HG03571 (cell line): ENCODE results near the gene TPI1.
"Not testable (repeated sequence)": the region's sequence is repeated elsewhere in the genome, so short reads cannot be mapped to it uniquely, and the experiment has no call there.

Experiments
- ATAC-seq: cut with Tn5 transposase; IDR thresholded peaks from one replicate; pipeline ENCODE4 v1.9.1; 2021; ENCODE audit not compliant: unreplicated experiment

TPI1 gene

DNA sequence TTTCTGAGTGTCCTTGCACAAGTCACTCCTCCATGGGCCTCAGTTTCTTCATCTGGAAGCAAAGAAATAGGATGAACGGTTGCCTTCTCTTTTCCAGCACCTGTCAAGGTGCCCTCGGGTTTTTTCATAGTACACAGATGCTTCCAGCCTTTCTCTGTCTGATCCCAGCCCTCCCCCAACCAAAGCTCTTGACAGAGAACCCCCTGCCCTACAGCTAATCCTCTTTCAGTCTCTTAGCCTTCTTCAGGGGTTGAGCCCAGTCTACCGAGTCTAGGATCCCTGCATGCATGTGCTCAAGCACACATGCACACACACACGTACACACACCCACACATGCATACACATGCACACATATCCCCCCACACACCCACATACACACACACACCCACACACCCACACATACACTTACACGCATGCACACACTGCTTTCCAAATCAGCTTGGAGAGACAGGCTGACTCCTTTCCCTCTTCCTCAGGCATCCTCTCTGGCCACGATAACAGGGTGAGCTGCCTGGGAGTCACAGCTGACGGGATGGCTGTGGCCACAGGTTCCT, 20.9 kb upstream of the TPI1 start:
- no peak for ATAC-seq

DNA sequence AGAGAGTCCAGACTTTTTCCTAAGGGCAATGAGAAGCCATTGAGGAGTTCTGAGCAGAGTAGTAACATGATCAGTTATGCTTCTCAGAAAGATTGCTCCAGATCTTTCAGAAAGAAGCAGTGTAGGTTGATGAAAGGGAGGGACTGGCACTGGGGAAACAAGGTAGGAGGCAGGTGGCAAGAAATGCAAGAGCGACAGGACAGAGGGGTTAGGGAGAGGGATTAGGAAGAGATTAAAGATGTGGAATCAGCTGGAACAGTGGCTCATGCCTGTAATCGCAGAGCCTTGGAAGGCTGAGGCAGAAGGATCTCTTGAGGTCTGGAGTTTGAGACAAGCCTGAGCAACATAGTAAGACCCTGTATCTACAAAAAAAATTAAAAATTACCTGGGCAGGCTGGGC, 19.7 kb upstream of the TPI1 start:
- no peak for ATAC-seq

DNA sequence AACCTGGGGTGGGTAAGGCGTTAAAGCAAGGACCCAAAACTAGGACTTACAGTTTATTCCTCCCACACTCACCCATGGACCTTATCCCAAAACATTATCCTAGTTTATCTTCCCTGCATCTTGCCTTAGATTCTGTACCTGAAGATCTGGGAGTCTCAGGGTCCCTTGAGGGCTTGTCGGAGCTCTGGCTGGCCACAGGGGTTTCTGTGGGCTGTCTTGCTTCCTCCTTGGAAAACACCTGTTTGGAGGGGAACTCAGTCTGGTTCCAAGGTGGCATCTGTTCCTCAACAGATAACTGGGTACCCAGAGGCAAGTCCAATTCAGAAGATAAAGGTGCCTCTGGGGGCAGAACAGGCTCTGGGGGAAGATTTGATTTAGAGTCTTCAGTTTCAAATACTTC, 17.9 kb upstream of the TPI1 start:
- no peak for ATAC-seq

DNA sequence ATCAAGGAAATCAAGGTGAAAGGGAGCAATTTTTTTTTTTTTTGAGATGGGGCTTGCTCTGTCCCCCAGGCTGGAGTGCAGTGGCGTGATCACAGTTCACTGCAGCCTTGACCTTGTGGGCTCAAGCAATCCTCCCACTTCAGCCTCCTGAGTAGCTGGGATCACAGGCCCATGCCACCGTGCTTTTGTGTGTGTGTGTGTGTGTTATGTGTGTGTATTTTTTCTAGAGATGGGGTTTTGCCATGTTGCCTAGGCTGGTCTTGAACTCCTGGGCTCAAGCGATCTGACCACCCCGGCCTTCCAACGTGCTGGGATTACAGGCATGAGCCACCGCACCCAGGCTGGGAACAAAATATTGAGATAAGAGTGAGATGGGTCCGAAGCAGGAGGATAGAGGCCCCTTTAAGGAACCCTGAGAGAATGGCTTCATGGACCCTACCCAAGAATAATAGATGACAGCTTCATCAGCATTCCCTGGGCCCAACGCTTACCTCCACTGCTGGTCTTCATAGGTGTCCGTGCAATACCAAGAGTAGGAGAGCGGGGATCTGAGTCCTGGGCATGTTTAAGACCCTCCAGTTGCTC, 17.3 kb upstream of the TPI1 start:
- ATAC-seq = no peak

DNA sequence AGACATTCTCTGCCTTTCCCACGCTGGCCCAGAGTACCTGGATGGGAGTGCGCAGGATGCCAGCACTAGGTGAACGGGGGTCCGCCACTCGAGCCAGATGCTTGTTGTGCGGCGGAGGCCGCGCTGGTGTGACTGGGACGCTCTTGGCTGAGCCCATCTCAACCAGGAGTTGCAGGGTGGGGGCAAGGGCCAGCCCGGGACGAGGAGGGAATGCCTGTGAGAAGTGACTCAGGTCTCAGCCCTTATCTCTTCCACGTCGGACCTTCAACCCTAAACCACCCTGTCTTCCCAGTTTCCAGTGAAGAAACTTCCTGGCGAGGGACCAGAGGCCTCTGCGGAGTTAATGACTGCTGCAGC, 16.6 kb upstream of the TPI1 start:
- ATAC-seq = no peak

DNA sequence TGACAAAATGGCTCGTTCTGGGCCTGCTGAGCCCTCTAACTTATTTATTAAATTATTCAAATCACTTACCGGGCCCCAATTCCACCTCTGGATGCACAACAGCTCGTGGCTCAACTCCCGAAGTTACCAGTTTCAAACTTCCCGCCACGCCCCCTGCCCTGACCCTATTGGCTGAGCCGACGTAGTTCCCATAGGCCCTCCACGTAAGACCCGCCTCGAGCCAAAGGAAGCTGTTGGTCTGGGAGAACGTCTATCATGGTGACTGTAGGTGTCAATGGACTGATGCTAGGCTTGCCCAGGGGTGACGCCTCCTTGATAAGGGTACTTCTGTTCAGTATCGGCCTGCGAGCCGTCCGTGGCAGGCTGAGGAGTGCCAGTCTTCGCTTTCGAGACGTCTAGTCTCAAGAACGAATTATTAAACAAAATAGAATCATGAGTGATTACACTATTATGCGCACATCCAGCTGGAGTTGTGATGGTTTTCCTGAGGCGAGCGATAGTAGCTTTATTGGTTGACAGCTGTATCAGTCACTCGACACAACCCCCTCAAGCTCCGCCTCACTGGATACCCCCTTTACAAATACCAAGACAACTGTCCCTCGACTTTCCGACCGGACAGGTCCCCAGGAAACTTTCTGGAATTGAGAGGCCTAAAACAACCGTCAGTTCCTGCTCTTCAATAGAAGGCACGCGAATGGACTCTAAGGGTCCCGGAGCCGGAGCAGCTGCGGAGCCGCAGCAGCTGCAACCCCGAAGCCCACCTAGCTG, 16.0 kb upstream of the TPI1 start, which contains the start of gene CDCA3:
Gene CDCA3 (minus strand): TSS at position 134 of the 768 bp plus-strand sequence. CDS start 334 bp downstream, outside the sequence.
- ATAC-seq = peak; percentile 47

DNA sequence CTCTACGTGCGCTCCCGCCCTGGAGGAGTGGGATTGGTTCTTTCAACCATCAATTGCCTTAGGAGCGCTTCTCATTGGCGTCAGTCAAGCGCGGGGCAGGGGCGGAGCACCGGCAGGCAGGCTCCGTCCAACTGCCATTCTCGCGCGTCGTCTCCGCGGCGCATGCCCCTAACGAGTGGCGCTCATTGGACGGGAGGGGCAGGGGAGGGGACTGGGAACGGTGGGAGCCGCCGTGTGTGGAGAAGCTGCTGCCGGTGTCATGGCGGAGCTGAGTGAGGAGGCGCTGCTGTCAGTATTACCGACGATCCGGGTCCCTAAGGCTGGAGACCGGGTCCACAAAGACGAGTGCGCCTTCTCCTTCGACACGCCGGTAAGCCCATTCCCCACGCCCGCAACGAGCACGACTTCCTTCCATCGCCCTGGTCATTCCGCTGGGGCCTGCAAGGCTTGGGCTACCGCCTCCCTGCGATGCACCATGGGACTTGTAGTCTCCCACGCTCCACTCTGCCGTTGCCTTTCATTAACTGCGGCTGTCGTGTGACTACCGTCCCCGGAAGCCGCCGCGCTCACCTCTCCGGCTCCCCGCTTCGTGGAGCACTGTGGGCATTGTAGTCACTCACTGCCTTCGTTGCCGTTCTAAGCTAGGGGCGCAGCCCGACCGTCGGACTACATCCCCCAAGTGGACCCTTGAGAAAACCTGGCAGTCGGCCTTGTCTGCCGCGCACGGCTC, 15.2 kb upstream of the TPI1 start, which contains the start of gene USP5:
Gene USP5 (plus strand): TSS at position 230 of the 730 bp plus-strand sequence. CDS start 30 bp downstream, at position 260.
- ATAC-seq = peak; percentile 67

DNA sequence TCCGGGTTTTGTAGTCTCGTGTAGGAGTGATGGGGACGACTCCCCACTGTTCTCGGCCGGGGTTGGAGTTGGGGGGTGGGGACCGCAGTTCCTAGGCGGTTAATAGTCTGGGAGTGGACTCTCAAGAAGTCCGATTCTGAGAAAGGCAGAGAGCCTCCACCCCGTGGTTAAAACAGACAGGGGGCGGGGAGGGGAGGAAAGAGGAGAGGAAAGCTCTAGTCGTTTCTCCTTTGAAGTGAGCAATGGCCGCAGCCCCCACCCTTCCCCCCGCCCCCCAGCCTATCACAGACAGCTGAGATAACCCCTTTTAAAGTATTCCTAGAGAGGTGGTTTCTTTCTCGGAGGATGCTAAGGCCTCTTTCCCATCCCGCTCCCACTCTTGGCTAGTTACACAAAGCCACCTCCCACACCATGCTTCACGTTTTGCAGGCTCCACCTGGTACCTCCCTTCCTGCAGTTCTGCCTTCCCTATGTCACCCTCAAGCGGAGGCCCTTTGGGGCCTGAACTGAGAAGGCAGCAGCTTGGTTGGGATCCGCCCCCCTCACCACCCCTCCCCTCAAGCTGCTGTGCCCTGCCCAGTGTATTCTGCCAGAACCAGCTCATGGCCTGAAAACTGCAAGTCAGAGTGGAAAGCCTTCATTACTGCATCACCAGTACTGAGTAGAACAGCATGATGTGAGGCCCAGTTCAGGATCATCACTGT, 14.5 kb upstream of the TPI1 start:
- no peak for ATAC-seq

DNA sequence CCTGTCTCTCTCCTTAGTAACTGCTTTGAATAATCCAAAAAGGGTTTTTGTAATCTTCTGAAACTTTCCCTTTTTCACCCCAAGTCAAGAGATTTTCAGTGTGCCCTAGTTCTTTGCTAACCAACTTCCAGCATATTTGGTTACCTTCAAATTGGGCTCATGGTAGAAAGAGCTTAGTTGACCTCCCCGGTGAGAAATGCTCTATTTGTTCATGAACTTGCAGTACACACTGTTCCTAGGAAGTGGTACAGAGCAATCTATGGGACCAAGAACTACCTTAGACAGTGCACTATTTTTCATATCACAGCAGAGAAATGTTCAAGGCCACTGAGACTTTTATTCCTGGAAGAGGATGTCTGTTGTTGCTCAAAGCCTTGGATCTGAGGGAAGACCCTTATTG, 13.7 kb upstream of the TPI1 start:
- ATAC-seq = no peak

DNA sequence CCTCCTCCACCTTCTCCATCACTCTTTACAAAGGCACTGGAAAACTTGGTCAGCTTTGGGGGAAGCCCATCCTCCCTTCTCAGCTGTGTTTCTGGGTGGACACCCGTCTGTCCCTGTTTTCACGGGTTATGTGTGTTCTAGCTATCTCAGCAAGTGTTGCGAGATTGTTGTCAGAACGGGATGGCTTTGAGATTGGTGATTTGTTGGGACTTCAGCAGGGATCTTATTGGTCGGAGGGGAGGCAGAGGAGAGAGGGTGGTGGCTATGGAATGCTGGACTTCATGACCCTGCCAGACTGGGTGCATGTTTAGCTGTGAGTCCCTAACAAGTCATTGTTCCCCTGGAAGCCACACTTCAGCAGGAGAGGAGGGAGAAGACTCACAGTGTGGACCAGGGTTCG, 13.3 kb upstream of the TPI1 start:
- no peak for ATAC-seq

DNA sequence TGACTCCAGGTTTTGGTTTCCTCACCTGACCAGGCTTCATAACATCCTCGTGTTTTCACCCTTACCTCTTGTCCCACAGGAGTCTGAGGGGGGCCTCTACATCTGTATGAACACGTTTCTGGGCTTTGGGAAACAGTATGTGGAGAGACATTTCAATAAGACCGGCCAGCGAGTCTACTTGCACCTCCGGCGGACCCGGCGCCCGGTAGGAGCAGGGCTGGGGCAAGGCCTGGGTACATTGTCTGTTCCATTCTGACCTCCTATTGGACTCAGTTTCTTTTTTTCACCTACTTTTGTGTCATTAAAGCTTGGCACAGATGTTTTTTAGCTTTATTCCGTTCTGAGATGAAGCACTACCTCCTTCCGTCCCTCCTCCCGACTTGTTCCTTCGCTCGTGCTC, 12.0 kb upstream of the TPI1 start:
- no peak for ATAC-seq

DNA sequence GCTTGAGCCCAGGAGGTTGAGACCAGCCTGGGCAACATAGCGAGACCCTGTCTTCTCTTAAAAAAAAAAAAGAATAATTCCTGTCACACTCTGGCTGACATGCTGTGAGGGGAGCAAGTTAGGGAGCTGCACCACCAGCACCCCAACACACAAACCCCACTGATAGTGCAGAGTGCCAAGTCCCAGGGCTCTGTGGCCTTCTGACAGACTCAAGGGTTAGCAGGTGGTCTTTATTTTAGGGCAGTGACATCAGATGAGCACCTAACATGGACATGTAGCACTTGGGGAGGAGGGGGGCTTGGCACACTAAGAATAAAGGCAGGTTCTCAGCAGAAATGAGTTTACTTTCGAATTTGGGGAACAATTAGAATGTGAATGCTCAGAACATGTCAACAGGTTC, 8.5 kb upstream of the TPI1 start:
- no peak for ATAC-seq

DNA sequence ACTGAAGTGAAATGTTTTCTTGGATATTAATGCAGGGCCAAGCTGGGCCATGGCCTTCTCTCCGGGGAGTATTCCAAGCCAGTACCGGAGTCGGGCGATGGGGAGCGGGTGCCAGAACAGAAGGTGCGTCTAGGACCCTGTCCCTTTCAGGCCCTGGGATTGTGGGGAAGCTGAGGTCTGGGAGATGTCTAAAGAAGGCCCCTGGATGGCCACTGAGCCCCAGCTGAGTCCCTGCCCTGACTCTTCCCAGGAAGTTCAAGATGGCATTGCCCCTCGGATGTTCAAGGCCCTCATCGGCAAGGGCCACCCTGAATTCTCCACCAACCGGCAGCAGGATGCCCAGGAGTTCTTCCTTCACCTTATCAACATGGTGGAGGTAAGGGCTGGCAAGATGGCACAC, 7.2 kb upstream of the TPI1 start:
- no peak for ATAC-seq

DNA sequence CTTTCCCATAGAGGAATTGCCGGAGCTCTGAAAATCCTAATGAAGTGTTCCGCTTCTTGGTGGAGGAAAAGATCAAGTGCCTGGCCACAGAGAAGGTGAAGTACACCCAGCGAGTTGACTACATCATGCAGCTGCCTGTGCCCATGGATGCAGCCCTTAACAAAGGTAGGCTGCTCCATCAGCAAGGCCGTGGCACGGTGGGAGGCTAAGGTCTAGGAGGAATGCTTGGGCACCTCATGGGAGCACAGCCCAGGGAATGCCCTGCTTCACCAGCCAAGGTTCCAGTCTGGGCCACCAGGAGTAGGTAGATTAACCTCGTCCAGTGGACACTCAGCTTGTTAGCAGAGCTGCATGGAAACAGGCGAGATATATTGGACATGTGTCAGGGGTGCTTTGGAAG, 6.4 kb upstream of the TPI1 start:
- no peak for ATAC-seq

DNA sequence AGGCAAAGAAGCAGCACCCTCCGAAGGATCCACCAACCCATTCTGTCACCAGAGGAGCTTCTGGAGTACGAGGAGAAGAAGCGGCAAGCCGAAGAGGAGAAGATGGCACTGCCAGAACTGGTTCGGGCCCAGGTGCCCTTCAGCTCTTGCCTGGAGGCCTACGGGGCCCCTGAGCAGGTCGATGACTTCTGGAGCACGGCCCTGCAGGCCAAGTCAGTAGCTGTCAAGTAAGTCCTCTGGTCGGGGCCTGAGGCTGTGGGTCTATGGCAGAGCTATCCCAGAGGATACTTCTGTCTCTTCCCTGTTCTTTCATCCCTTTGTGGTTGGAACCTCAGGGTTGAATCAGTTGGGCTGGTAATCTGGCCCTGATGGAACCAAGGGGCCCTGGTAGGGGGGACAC, 5.9 kb upstream of the TPI1 start:
- no peak for ATAC-seq

DNA sequence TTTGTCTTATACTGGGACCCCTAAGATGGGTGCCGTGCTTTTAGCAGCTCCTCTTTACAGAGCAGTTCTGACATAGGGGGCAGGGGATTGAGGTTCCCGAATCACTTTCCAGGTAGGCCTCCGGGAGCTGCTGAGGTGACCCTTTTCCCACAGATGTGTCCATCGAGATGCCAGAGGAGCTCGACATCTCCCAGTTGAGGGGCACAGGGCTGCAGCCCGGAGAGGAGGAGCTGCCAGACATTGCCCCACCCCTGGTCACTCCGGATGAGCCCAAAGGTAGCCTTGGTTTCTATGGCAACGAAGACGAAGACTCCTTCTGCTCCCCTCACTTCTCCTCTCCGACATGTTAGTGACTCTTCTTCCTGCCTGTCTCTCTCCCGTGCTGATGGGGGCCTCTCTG, 4.3 kb upstream of the TPI1 start:
- ATAC-seq = no peak

DNA sequence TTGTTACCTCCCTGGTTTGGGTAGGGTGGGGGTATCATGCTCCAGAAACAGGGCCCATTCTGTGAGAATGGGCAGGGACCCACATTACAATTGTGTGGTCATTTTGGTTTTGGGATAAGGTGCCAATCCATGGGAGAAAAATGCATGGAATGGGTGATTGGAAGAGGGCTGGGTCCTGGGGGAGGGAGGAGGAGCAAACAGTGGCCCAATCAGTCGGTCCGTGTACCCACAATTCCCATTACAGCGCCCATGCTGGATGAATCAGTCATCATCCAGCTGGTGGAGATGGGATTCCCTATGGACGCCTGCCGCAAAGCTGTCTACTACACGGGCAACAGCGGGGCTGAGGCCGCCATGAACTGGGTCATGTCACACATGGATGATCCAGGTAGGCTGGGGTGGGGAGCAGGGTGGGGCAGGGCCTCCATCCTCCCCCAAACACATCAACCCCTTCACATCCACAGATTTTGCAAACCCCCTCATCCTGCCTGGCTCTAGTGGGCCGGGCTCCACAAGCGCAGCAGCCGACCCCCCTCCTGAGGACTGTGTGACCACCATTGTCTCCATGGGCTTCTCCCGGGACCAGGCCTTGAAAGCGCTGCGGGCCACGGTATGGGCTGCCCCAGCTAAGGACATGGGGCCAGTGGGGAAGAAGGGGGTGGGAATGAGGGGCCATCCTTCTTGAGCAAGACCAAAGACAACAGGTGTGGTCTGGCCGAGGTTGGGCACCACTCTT, 3.6 kb upstream of the TPI1 start:
- ATAC-seq = no peak

DNA sequence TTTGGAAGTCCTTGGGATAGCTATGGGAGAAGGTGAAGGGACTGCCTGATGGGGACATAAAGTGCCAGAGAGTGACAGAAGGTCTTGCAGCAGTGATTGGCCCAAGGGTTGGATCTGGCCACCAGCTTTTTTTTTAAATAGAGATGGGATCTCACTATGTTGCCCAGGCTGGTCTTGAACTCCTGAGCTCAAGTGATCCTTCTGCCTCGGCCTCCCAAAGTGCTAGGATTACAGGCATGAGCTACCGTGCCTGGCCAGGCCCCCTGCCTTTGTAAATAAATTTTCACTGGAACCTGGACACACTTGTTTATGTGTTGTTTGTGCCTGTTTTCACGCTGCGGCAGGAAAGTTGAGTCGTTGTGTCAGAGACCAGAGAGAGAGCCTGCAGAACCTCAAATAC, 2.0 kb upstream of the TPI1 start:
- ATAC-seq = not testable (repeated sequence)

DNA sequence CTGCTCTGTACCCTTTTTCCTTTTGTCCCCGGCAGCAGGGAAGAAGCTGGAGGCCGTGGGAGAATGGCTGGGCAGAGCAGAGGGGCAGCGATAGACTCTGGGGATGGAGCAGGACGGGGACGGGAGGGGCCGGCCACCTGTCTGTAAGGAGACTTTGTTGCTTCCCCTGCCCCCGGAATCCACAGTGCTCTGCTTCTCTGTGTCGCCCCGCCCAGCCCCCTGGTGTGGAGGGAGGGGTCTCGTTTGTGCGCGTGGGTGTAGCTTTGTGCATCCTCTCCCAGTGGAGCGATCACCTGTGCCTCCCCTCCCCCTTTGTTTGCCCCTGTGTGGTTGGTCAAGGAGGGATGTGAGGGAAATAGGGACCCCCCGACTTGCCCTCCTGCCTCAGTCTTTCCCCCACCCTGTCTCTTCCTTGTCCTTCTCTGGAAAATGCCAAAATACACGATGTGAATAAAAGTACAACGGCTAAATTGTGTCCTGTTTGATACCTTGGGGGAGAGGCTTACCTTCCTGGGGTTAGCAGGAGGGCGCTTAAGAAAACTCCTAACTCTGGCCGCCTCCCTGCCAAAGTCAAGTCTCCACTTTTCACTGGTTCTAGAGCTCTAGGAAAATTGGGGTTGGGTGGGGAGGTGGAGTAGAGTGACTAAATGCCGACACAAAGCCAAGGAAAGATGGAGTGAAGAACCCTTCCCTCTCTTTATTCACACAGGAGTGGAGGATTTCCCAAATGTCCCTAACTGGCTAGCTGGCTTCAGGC, 990 bp upstream of the TPI1 start:
- ATAC-seq = no peak

DNA sequence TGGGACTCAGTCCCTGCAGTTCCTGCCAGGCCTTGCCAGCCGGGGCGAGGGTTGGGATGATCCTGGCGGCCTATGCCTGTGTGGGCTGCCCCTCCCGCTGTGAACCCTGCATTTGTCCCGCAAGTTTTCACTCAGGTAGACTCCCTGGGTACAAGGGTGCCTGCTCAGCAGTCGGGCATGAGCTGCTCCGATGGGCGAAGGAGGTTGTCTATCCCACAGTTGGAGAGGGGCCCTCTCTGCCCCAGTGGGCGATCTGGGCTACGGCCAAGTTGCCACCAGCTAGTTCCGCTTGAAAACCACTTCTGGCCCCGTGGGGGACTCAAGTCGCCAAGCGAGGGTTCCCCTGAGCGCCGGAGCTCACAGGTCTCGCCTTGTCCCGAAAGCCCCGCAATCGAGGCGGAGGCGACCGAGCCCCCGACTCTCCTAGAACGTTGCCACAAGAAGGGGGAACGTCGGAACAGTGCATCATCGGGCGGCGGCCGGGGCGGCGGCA, 365 bp upstream of the TPI1 start:
- ATAC-seq = peak; percentile 4
